ENCODE measurements around the gene LAMA1. TPM values are rescaled to one million over a fixed set of nuclear protein-coding genes. Genes with fewer than 3 reads are reported as not detected.

Gene LAMA1
- total and polyA plus RNA-seq, 2 of the 8 experiments (the other 6 are each of a cell fraction or from before 2014, with no cell fraction given): 30.4 to 48.7 TPM

DNA sequence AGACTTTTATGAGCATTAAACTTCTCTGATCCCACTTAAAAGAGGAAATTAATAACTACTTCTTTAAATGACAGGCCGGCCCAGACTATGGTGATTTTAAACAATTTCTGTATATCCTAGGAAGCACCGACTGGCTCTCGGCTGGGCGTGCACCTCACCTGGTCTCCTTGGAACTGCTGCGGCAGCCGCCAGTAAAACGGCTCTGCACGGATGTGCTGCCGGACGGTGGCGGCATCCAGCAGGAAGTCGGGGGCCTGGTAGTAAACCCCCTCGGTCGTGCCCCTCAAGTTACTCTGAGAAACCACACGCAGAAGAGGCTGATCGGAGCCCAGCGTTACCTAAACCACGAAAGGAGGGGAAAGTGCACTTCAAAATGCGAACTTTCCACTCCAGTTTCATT, 106.5 kb downstream of the LAMA1 start:
- Histone ChIP-seq H2BK12ac (ENCODE audit: low read depth, low read length) (no peak overlapping the region), H3K9ac (replicated peaks in 1 of 4; ENCODE audit: extremely low read depth in 1 of 4, low read depth in 3 of 4, low read length in 3 of 4) (no peak overlapping the region), H3K4ac (replicated peaks; ENCODE audit: insufficient read length, low read depth, low read length) (no peak overlapping the region), H4K20me1 (replicated peaks in 1 of 2; ENCODE audit: control insufficient read depth in 1 of 2, insufficient read depth in 2 of 2, low read length in 2 of 2) (peaks cover 0 to 1% of the 10 kb centered on the region in 2 experiments), H3K23me2 (ENCODE audit: low read depth, low read length) (no peaks in the 10 kb centered on the region), H3K18ac (ENCODE audit: extremely low read depth, low read length) (no peak overlapping the region), H3K56ac (replicated peaks; ENCODE audit: insufficient read length, low read depth, low read length) (no peak overlapping the region), H2AFZ (ENCODE audit: low read length) (no peak overlapping the region), H4K91ac (replicated peaks; ENCODE audit: insufficient read length, low read length) (no peak overlapping the region), H2BK20ac (ENCODE audit: low read length) (no peak overlapping the region), H3K36me3 (ENCODE audit: control insufficient read depth in 2 of 4, insufficient read depth in 4 of 4, low read length in 3 of 4) (peaks cover 6 to 56% (median 26%) of the 10 kb centered on the region in 4 experiments; a peak in 7 of 8 replicates), H4K5ac (ENCODE audit: insufficient read length, low read depth, low read length) (no peak overlapping the region), H2BK120ac (replicated peaks; ENCODE audit: low read depth, low read length) (no peak overlapping the region), H3K4me2 (ENCODE audit: insufficient read depth in 1 of 2, low read depth in 2 of 2, low read length in 2 of 2) (no peak overlapping the region), H3K14ac (ENCODE audit: insufficient read length) (no peak overlapping the region), H3K27ac (ENCODE audit: low read depth, low read length) (no peak overlapping the region), H3K9me3 (ENCODE audit: insufficient read depth in 2 of 2, low read depth in 1 of 2, low read length in 1 of 2) (no peaks in the 10 kb centered on the region), H4K8ac (ENCODE audit: extremely low read depth, insufficient read depth, low read length) (no peak overlapping the region), H3K79me2 (ENCODE audit: control insufficient read depth in 1 of 2, insufficient read depth in 2 of 2, low read length in 2 of 2) (no peaks in the 10 kb centered on the region), H2BK5ac (ENCODE audit: low read depth, low read length) (no peak overlapping the region), H3K23ac (ENCODE audit: insufficient read length) (no peak overlapping the region), H2AK5ac (ENCODE audit: low read depth, low read length) (no peak overlapping the region), H3K79me1 (ENCODE audit: low read depth, low read length) (no peaks in the 10 kb centered on the region), H3K27me3 (replicated peaks in 1 of 4; ENCODE audit: control insufficient read depth in 3 of 4, extremely low read depth in 1 of 4, insufficient read depth in 3 of 4, low read length in 3 of 4) (no peaks in the 10 kb centered on the region), H3K4me1 (replicated peaks in 1 of 4; ENCODE audit: control insufficient read depth in 3 of 4, insufficient read depth in 4 of 4, low read length in 3 of 4) (no peaks in the 10 kb centered on the region), H2BK15ac (ENCODE audit: low read length) (no peak overlapping the region), H3K4me3 (ENCODE audit: extremely low read depth in 1 of 4, insufficient read depth in 2 of 4, low read depth in 3 of 4, low read length in 4 of 4) (no peak overlapping the region)
- TF ChIP-seq CTCF (IDR thresholded peaks at IDR 0.05; ENCODE audit: control extremely low read depth in 1 of 3, insufficient read depth in 1 of 3, low read depth in 1 of 3, low read length in 3 of 3): no peak
- no peak for TF ChIP-seq POLR2A (IDR thresholded peaks at IDR 0.05; ENCODE audit: control extremely low read depth in 1 of 2, low read depth in 2 of 2, low read length in 2 of 2)
- TF ChIP-seq SIX5 (IDR thresholded peaks at IDR 0.05; ENCODE audit: low read depth, low read length): no peak
- no peak for TF ChIP-seq SP2 (IDR thresholded peaks at IDR 0.05; ENCODE audit: low read length)
- TF ChIP-seq HDAC2 (IDR thresholded peaks at IDR 0.05; ENCODE audit: borderline replicate concordance in 1 of 2, low read depth in 2 of 2, low read length in 2 of 2): no peak
- no peak for TF ChIP-seq JUN (IDR thresholded peaks at IDR 0.05; ENCODE audit: low read depth, low read length)
- no peak for TF ChIP-seq BCL11A (IDR thresholded peaks at IDR 0.05; ENCODE audit: low read depth in 2 of 2, low read length in 2 of 2)
- TF ChIP-seq, protein P1, sequence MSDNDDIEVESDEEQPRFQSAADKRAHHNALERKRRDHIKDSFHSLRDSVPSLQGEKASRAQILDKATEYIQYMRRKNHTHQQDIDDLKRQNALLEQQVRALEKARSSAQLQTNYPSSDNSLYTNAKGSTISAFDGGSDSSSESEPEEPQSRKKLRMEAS (IDR thresholded peaks at IDR 0.05): no peak
- TF ChIP-seq SAP30 (IDR thresholded peaks at IDR 0.05; ENCODE audit: insufficient read depth, insufficient replicate concordance, low read length): no peak
- no peak for TF ChIP-seq POLR2AphosphoS5 (IDR thresholded peaks at IDR 0.05; ENCODE audit: low read depth, low read length)
- FAIRE-seq: no peak
- 96% methylated on average over 19 of the region's 19 CpGs; no CpG with 5 or more reads in 1 of the 2 experiments for WGBS, 2 experiments (ENCODE audit: extremely low coverage in 1 of 2, insufficient coverage in 1 of 2, insufficient read length in 1 of 2, insufficient replicate concordance in 2 of 2, low coverage in 1 of 2, low lambda C conversion rate in 2 of 2, missing lambda C conversion rate in 1 of 2)
- CTCF ChIA-PET (ENCODE audit: partially characterized antibody): interaction anchor here (0.8 to 1.0 kb wide), 2 partner anchors 16 to 25 kb away, joined by 3 to 4 read pairs; no protein-coding TSS in a partner anchor
- POLR2A ChIA-PET (ENCODE audit: partially characterized antibody): no interaction called here
- no peak for DNase-seq (ENCODE audit: low read depth in 1 of 2, low spot score in 2 of 2)

All from H1 (cell line).